CD4-positive, alpha-beta T cell treated with Interleukin-10 for 1 hour (primary cell): ENCODE results near the gene SALL1.

Source experiments
- DNase-seq: peaks from one replicate; pipeline ENCODE4 v3.0.0-alpha.2; 2020

Gene SALL1

GRCh38 chr16:51150888-51151320 lies at the start of gene SALL1:
SALL1 (minus strand) TSS chr16:51151270; CDS start chr16:51151241, 29 bp downstream.
- DNase-seq = no peak

GRCh38 chr16:51200793-51201192 lies 49.7 kb upstream of the SALL1 start:
- DNase-seq = no peak

GRCh38 chr16:51197953-51198748 lies 47.1 kb upstream of the SALL1 start:
- no peak for DNase-seq

GRCh38 chr16:51193879-51194278 lies 42.8 kb upstream of the SALL1 start:
- no peak for DNase-seq

- DNase-seq = no peak
These were observed 33.8 kb upstream of the SALL1 start for GRCh38 chr16:51184702-51185433.

- DNase-seq = no peak
These were observed 30.4 kb upstream of the SALL1 start for GRCh38 chr16:51181503-51181811.

- DNase-seq = no peak
These were observed 29.8 kb upstream of the SALL1 start for GRCh38 chr16:51180719-51181502.

- no peak for DNase-seq
These were observed 24.0 kb upstream of the SALL1 start for GRCh38 chr16:51175081-51175480.

- no peak for DNase-seq
These were observed 21.3 kb upstream of the SALL1 start for GRCh38 chr16:51172368-51172767.

GRCh38 chr16:51168755-51169154 lies 17.7 kb upstream of the SALL1 start:
- no peak for DNase-seq

- no peak for DNase-seq
These were observed 16.3 kb upstream of the SALL1 start for GRCh38 chr16:51167170-51167895.

GRCh38 chr16:51166541-51166940 lies 15.5 kb upstream of the SALL1 start:
- DNase-seq = no peak

GRCh38 chr16:51166091-51166490 lies 15.0 kb upstream of the SALL1 start:
- DNase-seq = no peak

- DNase-seq = no peak
These were observed 14.0 kb upstream of the SALL1 start for GRCh38 chr16:51165043-51165442.

GRCh38 chr16:51164574-51164973 lies 13.5 kb upstream of the SALL1 start:
- DNase-seq = no peak

GRCh38 chr16:51163894-51164566 lies 13.0 kb upstream of the SALL1 start:
- DNase-seq = no peak

- DNase-seq = no peak
These were observed 12.3 kb upstream of the SALL1 start for GRCh38 chr16:51163366-51163765.

- no peak for DNase-seq
These were observed 10.5 kb upstream of the SALL1 start for GRCh38 chr16:51161440-51162195.

- no peak for DNase-seq
These were observed 8.8 kb upstream of the SALL1 start for GRCh38 chr16:51159865-51160264.

- DNase-seq = no peak
These were observed 8.2 kb upstream of the SALL1 start for GRCh38 chr16:51159296-51159695.

- no peak for DNase-seq
These were observed 6.6 kb upstream of the SALL1 start for GRCh38 chr16:51157698-51158097.

GRCh38 chr16:51156807-51157200 lies 5.7 kb upstream of the SALL1 start:
- DNase-seq = no peak
